Osteoblast (primary cell): ENCODE data around the gene OPA1. TPM values are rescaled to one million over a fixed set of nuclear protein-coding genes. Genes with fewer than 3 reads are reported as not detected.

Experiments used
- DNase-seq: peaks from one replicate; pipeline ENCODE4 v3.0.0; 2011; ENCODE audit warnings: low spot score, mixed read lengths; ENCODE audit not compliant: insufficient read length; ENCODE audit errors: missing footprints
- H2AFZ ChIP-seq: 2 replicates; pipeline ENCODE4 v1.6.0; 2011; ENCODE audit warnings: mild to moderate bottlenecking, low read length
- H3K27ac ChIP-seq: 2 replicates; pipeline ENCODE4 v1.5.1; 2011; ENCODE audit warnings: mild to moderate bottlenecking, low read depth, low read length, moderate library complexity
- H3K27me3 ChIP-seq: 2 replicates; pipeline ENCODE4 v1.6.0; 2012; ENCODE audit warnings: mild to moderate bottlenecking, control low read depth, inconsistent platforms, low read length, moderate library complexity; ENCODE audit not compliant: insufficient read depth
- H3K36me3 ChIP-seq: 2 replicates; pipeline ENCODE4 v1.5.1; 2011; ENCODE audit warnings: mild to moderate bottlenecking, low read length, control low read depth, moderate library complexity; ENCODE audit not compliant: insufficient read depth
- H3K4me1 ChIP-seq: 2 replicates; pipeline ENCODE4 v1.5.1; 2011; ENCODE audit warnings: mild to moderate bottlenecking, low read length, control low read depth, moderate library complexity; ENCODE audit not compliant: insufficient read depth
- H3K4me2 ChIP-seq: 2 replicates; pipeline ENCODE4 v1.6.0; 2011; ENCODE audit warnings: mild to moderate bottlenecking, low read length; ENCODE audit not compliant: insufficient read depth
- H3K4me3 ChIP-seq: fragments of 200-600 bp; sonication (generic); 3 replicates; pipeline ENCODE4 v1.5.1; 2012; ENCODE audit warnings: mild to moderate bottlenecking, low read length, inconsistent platforms; ENCODE audit not compliant: insufficient read depth
- H3K79me2 ChIP-seq: 2 replicates; pipeline ENCODE4 v1.6.0; 2012; ENCODE audit warnings: mild to moderate bottlenecking, low read length, control low read depth, inconsistent platforms; ENCODE audit not compliant: insufficient read depth
- H3K9me3 ChIP-seq: 2 replicates; pipeline ENCODE4 v1.5.1; 2011; ENCODE audit warnings: low read depth, low read length, control low read depth
- H4K20me1 ChIP-seq: 2 replicates; pipeline ENCODE4 v1.6.0; 2012; ENCODE audit warnings: mild to moderate bottlenecking, low read length, control low read depth; ENCODE audit not compliant: insufficient read depth
- total RNA-seq: library from RNA; depleted of rRNA; stranded (reverse); fragments of >200 nt; gene quantifications from 2 replicates; pipeline ENCODE4 v1.2.3, GENCODE V29; 2012
- TF ChIP-seq, protein P1 (sequence below): IDR thresholded peaks from 2 replicates; pipeline ENCODE4 v1.5.1; 2011; ENCODE audit warnings: mild to moderate bottlenecking, low read depth, low read length, moderate library complexity; ENCODE audit errors: extremely low read depth

OPA1 gene
- total RNA-seq, 1 donor = 77.4 TPM

- H3K36me3 ChIP-seq = no peaks in the 10 kb centered on the region
- no peak overlapping the region for H3K4me2 ChIP-seq
- H4K20me1 ChIP-seq = no peaks in the 10 kb centered on the region
- H3K4me3 ChIP-seq = no peak overlapping the region
- H3K27ac ChIP-seq = no peak overlapping the region
- DNase-seq = no peak
- H3K4me1 ChIP-seq = no peaks in the 10 kb centered on the region
- H3K79me2 ChIP-seq = no peaks in the 10 kb centered on the region
- H3K27me3 ChIP-seq = peaks cover 14% of the 10 kb centered on the region
- H2AFZ ChIP-seq = no peak overlapping the region
- no peaks in the 10 kb centered on the region for H3K9me3 ChIP-seq
- TF ChIP-seq, protein P1, sequence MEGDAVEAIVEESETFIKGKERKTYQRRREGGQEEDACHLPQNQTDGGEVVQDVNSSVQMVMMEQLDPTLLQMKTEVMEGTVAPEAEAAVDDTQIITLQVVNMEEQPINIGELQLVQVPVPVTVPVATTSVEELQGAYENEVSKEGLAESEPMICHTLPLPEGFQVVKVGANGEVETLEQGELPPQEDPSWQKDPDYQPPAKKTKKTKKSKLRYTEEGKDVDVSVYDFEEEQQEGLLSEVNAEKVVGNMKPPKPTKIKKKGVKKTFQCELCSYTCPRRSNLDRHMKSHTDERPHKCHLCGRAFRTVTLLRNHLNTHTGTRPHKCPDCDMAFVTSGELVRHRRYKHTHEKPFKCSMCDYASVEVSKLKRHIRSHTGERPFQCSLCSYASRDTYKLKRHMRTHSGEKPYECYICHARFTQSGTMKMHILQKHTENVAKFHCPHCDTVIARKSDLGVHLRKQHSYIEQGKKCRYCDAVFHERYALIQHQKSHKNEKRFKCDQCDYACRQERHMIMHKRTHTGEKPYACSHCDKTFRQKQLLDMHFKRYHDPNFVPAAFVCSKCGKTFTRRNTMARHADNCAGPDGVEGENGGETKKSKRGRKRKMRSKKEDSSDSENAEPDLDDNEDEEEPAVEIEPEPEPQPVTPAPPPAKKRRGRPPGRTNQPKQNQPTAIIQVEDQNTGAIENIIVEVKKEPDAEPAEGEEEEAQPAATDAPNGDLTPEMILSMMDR = no peak
Observed at GRCh38 chr3:193743702-193744047, 150.7 kb downstream of the OPA1 start.

DNA sequence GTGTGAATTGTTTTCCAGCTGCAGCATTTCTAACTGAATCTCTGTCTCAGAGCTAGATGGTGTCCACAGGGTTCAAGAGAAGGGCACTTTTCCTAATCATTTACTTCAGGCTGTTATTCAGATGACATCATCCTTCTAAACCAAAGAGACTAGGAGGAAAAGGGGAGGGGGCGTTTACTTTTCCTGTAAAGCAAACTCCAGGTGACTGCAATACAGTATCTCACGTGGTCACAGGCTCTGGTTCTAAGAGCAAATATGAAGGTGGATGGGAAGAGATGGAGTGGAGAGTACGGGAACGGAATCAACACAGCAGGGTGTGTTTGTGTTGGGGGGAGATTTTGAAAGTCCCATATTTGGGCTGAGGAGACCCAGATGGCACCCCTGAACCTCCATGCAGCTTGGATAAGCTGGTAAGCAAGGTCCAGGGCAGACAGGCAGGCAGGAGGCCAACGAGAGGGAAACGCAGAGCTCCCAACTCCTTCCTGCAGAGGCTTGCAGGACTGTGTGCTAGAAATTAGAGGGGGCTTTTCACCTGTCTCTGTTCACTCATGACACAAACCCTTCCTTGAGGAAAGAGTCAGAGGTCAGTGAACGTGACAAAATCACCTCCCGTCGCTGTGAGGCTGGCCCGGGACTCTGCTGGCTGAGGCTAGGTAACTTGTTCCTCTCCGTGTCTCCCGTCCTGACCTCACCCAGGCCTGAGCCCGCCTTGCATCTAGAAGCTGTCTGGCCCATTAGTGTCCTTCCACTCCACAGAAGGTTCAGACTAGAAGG lies 151.2 kb downstream of the OPA1 start:
- Histone ChIP-seq H2AFZ (no peak overlapping the region), H3K9me3 (no peaks in the 10 kb centered on the region), H3K79me2 (no peaks in the 10 kb centered on the region), H3K27ac (no peak overlapping the region), H3K36me3 (no peaks in the 10 kb centered on the region), H3K27me3 (peaks cover 16% of the 10 kb centered on the region), H3K4me2 (no peak overlapping the region), H3K4me1 (no peaks in the 10 kb centered on the region), H3K4me3 (no peak overlapping the region), H4K20me1 (no peaks in the 10 kb centered on the region)
- DNase-seq = no peak
- TF ChIP-seq, protein P1 = no peak

- Histone ChIP-seq H3K4me2 (no peak overlapping the region), H3K9me3 (no peaks in the 10 kb centered on the region), H3K4me3 (no peak overlapping the region), H2AFZ (no peak overlapping the region), H3K4me1 (no peaks in the 10 kb centered on the region), H4K20me1 (no peaks in the 10 kb centered on the region), H3K36me3 (no peaks in the 10 kb centered on the region), H3K27me3 (peaks cover 14% of the 10 kb centered on the region), H3K79me2 (no peaks in the 10 kb centered on the region), H3K27ac (no peak overlapping the region)
- DNase-seq = no peak
- TF ChIP-seq, protein P1 = no peak
Observed at GRCh38 chr3:193744822-193745684, 152.0 kb downstream of the OPA1 start.

DNA sequence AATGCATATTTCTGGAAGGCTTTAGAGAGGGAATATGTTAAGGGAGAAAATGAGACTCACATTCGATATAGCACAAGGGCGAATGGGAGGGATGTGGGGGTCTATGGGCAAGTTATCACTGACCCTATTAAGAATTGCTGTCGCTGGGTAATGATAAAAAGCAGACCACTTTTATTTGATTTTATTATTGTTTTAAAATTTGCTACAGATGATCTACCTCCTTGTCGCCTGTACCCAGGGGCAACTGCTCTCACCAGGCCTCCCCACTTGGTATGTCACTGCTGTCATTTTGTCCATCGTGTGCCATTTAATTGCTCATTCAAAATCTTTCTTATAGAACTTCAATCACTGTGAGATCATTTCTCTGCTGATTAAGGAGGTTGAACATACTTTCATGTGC lies 153.8 kb downstream of the OPA1 start:
- Histone ChIP-seq H3K27ac (no peak overlapping the region), H3K27me3 (peaks cover 10% of the 10 kb centered on the region), H3K4me2 (no peak overlapping the region), H4K20me1 (no peaks in the 10 kb centered on the region), H3K36me3 (no peaks in the 10 kb centered on the region), H3K4me1 (no peaks in the 10 kb centered on the region), H2AFZ (no peak overlapping the region), H3K9me3 (no peaks in the 10 kb centered on the region), H3K79me2 (no peaks in the 10 kb centered on the region), H3K4me3 (no peak overlapping the region)
- DNase-seq = no peak
- TF ChIP-seq, protein P1 = no peak
